ENCODE data around the gene PLEKHM3.

GRCh38 chr2:208065476-208065875 lies 40.1 kb upstream of the PLEKHM3 start:
- TF ChIP-seq POLR2A (IDR thresholded peaks at IDR 0.05; ENCODE audit: low read depth, low read length): no peak
- no peak for TF ChIP-seq POU2F2 (IDR thresholded peaks at IDR 0.05; ENCODE audit: low read depth, low read length)

Measured in GM12891 (cell line).